ENCODE results near the gene ATG12.
"Not testable (repeated sequence)": the region's sequence is repeated elsewhere in the genome, so short reads cannot be mapped to it uniquely, and the experiment has no call there.

DNA sequence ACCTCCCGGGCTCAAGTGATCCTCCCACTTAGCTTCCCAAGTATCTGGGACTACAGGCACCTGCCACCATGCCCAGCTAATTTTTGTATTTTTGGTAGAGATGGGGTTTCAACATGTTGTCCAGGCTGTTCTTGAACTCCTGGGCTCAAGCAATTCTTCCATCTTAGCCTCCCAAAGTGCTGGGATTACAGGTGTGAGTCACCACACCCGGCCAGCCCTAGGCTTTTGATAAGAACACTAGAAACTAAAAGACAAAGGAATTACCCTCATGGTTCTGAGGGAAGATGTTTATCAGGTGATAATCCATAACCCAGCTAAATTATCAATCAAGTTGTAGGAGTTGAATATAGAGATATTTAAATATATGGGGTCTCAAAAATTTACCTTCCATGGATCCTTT is 33.3 kb downstream of the ATG12 start:
- TF ChIP-seq, protein P1, sequence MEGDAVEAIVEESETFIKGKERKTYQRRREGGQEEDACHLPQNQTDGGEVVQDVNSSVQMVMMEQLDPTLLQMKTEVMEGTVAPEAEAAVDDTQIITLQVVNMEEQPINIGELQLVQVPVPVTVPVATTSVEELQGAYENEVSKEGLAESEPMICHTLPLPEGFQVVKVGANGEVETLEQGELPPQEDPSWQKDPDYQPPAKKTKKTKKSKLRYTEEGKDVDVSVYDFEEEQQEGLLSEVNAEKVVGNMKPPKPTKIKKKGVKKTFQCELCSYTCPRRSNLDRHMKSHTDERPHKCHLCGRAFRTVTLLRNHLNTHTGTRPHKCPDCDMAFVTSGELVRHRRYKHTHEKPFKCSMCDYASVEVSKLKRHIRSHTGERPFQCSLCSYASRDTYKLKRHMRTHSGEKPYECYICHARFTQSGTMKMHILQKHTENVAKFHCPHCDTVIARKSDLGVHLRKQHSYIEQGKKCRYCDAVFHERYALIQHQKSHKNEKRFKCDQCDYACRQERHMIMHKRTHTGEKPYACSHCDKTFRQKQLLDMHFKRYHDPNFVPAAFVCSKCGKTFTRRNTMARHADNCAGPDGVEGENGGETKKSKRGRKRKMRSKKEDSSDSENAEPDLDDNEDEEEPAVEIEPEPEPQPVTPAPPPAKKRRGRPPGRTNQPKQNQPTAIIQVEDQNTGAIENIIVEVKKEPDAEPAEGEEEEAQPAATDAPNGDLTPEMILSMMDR (conservative IDR thresholded peaks at IDR 0.05): not testable (repeated sequence)
- TF ChIP-seq ZFX (IDR thresholded peaks at IDR 0.05): not testable (repeated sequence)

Measured in C4-2B (cell line).